Iris pigment epithelial cell (primary cell): ENCODE measurements around the gene HMGB1.

Experiments
- DNase-seq: peaks from one replicate; pipeline ENCODE4 v3.0.0-alpha.2; 2011; ENCODE audit warnings: low read depth

Gene HMGB1

GRCh38 chr13:30429721-30430694, 35.7 kb downstream of the HMGB1 start:
- peak; percentile 93 for DNase-seq

- DNase-seq: no peak
These were observed 36.5 kb downstream of the HMGB1 start for GRCh38 chr13:30429235-30429634.

- DNase-seq: no peak
These were observed 41.8 kb downstream of the HMGB1 start for GRCh38 chr13:30423891-30424290.

- DNase-seq: peak; percentile 75
These were observed 43.5 kb downstream of the HMGB1 start, which contains the start of gene UBE2L5 for GRCh38 chr13:30422054-30422839. UBE2L5 (plus strand) TSS chr13:30422493; CDS start chr13:30427991, 5,498 bp downstream.

GRCh38 chr13:30421093-30422053, 44.4 kb downstream of the HMGB1 start:
- peak; percentile 81 for DNase-seq

- DNase-seq: no peak
These were observed 46.8 kb downstream of the HMGB1 start for GRCh38 chr13:30418717-30419459.

GRCh38 chr13:30418075-30418716, 47.5 kb downstream of the HMGB1 start:
- DNase-seq: no peak

- no peak for DNase-seq
These were observed 49.3 kb downstream of the HMGB1 start for GRCh38 chr13:30416471-30416870.

- DNase-seq: no peak
These were observed 50.2 kb downstream of the HMGB1 start for GRCh38 chr13:30415430-30416030.

GRCh38 chr13:30413842-30414241, 51.9 kb downstream of the HMGB1 start:
- DNase-seq: no peak

- DNase-seq: no peak
These were observed 53.4 kb downstream of the HMGB1 start for GRCh38 chr13:30412346-30412745.

GRCh38 chr13:30410705-30411125, 55.0 kb downstream of the HMGB1 start:
- no peak for DNase-seq

GRCh38 chr13:30409886-30410704, 55.6 kb downstream of the HMGB1 start:
- peak; percentile 82 for DNase-seq

- peak; percentile 87 for DNase-seq
These were observed 57.2 kb downstream of the HMGB1 start for GRCh38 chr13:30408319-30409101.

- DNase-seq: no peak
These were observed 58.8 kb downstream of the HMGB1 start for GRCh38 chr13:30406779-30407416.
